WTC11 (cell line): ENCODE data around the gene AEBP2.

Experiments
- CTCF ChIP-seq: fragments of 200-600 bp; IDR thresholded peaks from 2 replicates; pipeline ENCODE4 v1.8.0; 2022; ENCODE audit warnings: antibody characterized with exemption
- JUN ChIP-seq: sonication (generic); formaldehyde crosslinking; IDR thresholded peaks from 2 replicates; pipeline ENCODE4 v1.8.0; 2023; ENCODE audit warnings: mild to moderate bottlenecking, missing genetic modification reagents
- KAT7 ChIP-seq: sonication (generic); formaldehyde crosslinking; IDR thresholded peaks from 2 replicates; pipeline ENCODE4 v1.8.1; 2023; ENCODE audit warnings: missing genetic modification reagents, mild to moderate bottlenecking, borderline replicate concordance
- MAX ChIP-seq: sonication (generic); formaldehyde crosslinking; IDR thresholded peaks from 2 replicates; pipeline ENCODE4 v1.8.0; 2022; ENCODE audit warnings: mild to moderate bottlenecking, missing genetic modification reagents
- MLX ChIP-seq: sonication (generic); formaldehyde crosslinking; IDR thresholded peaks from 2 replicates; pipeline ENCODE4 v1.8.1; 2023; ENCODE audit warnings: mild to moderate bottlenecking, missing genetic modification reagents, moderate library complexity
- NFYB ChIP-seq: sonication (generic); formaldehyde crosslinking; conservative IDR thresholded peaks from 2 replicates; pipeline ENCODE4 v1.8.0; 2022; ENCODE audit warnings: low read depth, missing genetic modification reagents
- RELA ChIP-seq: sonication (generic); formaldehyde crosslinking; IDR thresholded peaks from 2 replicates; pipeline ENCODE4 v1.8.1; 2022; ENCODE audit warnings: missing genetic modification reagents, mild to moderate bottlenecking, borderline replicate concordance
- TCF7 ChIP-seq: sonication (generic); formaldehyde crosslinking; IDR thresholded peaks from 2 replicates; pipeline ENCODE4 v1.8.0; 2022; ENCODE audit warnings: mild to moderate bottlenecking, low read depth, missing genetic modification reagents, moderate library complexity
- USF1 ChIP-seq: sonication (generic); formaldehyde crosslinking; IDR thresholded peaks from 2 replicates; pipeline ENCODE4 v1.8.0; 2022; ENCODE audit warnings: mild to moderate bottlenecking, missing genetic modification reagents
- USF2 ChIP-seq: sonication (generic); formaldehyde crosslinking; IDR thresholded peaks from 2 replicates; pipeline ENCODE4 v1.8.1; 2023; ENCODE audit warnings: mild to moderate bottlenecking, missing genetic modification reagents, moderate library complexity
- ZNF263 ChIP-seq: sonication (generic); formaldehyde crosslinking; IDR thresholded peaks from 2 replicates; pipeline ENCODE4 v1.8.1; 2022; ENCODE audit warnings: low read depth, mild to moderate bottlenecking, moderate library complexity, missing genetic modification reagents
- ZNF423 ChIP-seq: fragments of 250-450 bp; sonication (Bioruptor Pico); IDR thresholded peaks from 2 replicates; pipeline ENCODE4 v2.1.2; 2022; ENCODE audit warnings: mild to moderate bottlenecking, moderate library complexity

GRCh38 chr12:19440916-19441315 lies 1.6 kb downstream of the AEBP2 start:
- TF ChIP-seq CTCF, result no peak
- no peak for TF ChIP-seq ZNF423 (CRISPR knock-in tag)
- no peak for TF ChIP-seq KAT7
- no peak for TF ChIP-seq USF1 (CRISPR knock-in tag)
- no peak for TF ChIP-seq TCF7 (CRISPR knock-in tag)
- TF ChIP-seq ZNF263 (CRISPR knock-in tag), result no peak
- no peak for TF ChIP-seq MAX
- TF ChIP-seq NFYB, result no peak
- no peak for TF ChIP-seq MLX (CRISPR knock-in tag)
- no peak for TF ChIP-seq USF2 (CRISPR knock-in tag)
- TF ChIP-seq JUN, result no peak
- no peak for TF ChIP-seq RELA (CRISPR knock-in tag)
